Liver (tissue), 9 donors: Measurements from ENCODE around the gene TATDN2. TPM values are rescaled to one million over a fixed set of nuclear protein-coding genes. Genes with fewer than 3 reads are reported as not detected.

ENCODE experiments used
- DNase-seq: peaks from one replicate; pipeline ENCODE4 v3.0.0-alpha.2; 2017; ENCODE audit warnings: low spot score
- H3K27ac ChIP-seq, 2 donors: one replicate each; pipeline ENCODE4 v1.7.0; 2013; ENCODE audit warnings: inconsistent platforms in 2 of 2, low read length in 2 of 2, control low read depth in 1 of 2, low read depth in 1 of 2, mild to moderate bottlenecking in 1 of 2
- H3K27me3 ChIP-seq, 4 donors: one replicate each; pipeline versions ENCODE4 v1.6.1 to v1.7.0; 2013; ENCODE audit warnings: low read length in 3 of 4, inconsistent platforms in 1 of 4, mild to moderate bottlenecking in 1 of 4, moderate library complexity in 1 of 4; ENCODE audit not compliant: control insufficient read depth in 4 of 4, insufficient read depth in 4 of 4
- H3K36me3 ChIP-seq, 4 donors: one replicate each; pipeline versions ENCODE4 v1.6.1 to v1.7.0; 2013; ENCODE audit warnings: low read length in 3 of 4, mild to moderate bottlenecking in 3 of 4, low read depth in 1 of 4, moderate library complexity in 1 of 4; ENCODE audit not compliant: control insufficient read depth in 4 of 4, insufficient read depth in 3 of 4
- H3K4me1 ChIP-seq, 4 donors: one replicate each; pipeline versions ENCODE4 v1.6.1 to v1.7.0; 2013; ENCODE audit warnings: low read length in 3 of 4, mild to moderate bottlenecking in 3 of 4, moderate library complexity in 1 of 4; ENCODE audit not compliant: control insufficient read depth in 4 of 4, insufficient read depth in 4 of 4
- H3K4me3 ChIP-seq, 3 donors: one replicate each; pipeline versions ENCODE4 v1.6.1 to v1.7.0; 2013; ENCODE audit warnings: low read length in 3 of 3, control low read depth in 1 of 3, low read depth in 1 of 3, mild to moderate bottlenecking in 1 of 3
- H3K9ac ChIP-seq, 2 donors: one replicate each; pipeline ENCODE4 v1.7.0; 2013; ENCODE audit warnings: low read length in 2 of 2, mild to moderate bottlenecking in 2 of 2, moderate library complexity in 2 of 2, control low read depth in 1 of 2, low read depth in 1 of 2
- H3K9me3 ChIP-seq, 4 donors: one replicate each; pipeline versions ENCODE4 v1.6.1 to v1.7.0; 2013; ENCODE audit warnings: low read length in 3 of 4; ENCODE audit not compliant: control insufficient read depth in 4 of 4
- ATF3 ChIP-seq: IDR thresholded peaks from 2 replicates; pipeline ENCODE4 v1.6.1; 2016; ENCODE audit warnings: antibody characterized with exemption
- EGR1 ChIP-seq, 2 donors: IDR thresholded peaks; 2 replicates each; pipeline ENCODE4 v1.6.1; 2016 to 2018; ENCODE audit warnings: antibody characterized with exemption in 2 of 2, low read depth in 2 of 2
- FOXA1 ChIP-seq: IDR thresholded peaks from 2 replicates; pipeline ENCODE4 v1.6.1; 2016; ENCODE audit warnings: antibody characterized with exemption
- FOXA2 ChIP-seq: IDR thresholded peaks from 2 replicates; pipeline ENCODE4 v1.6.1; 2016; ENCODE audit warnings: antibody characterized with exemption
- GABPA ChIP-seq, 2 donors: IDR thresholded peaks in 1 of 2; conservative IDR thresholded peaks in 1 of 2; 2 replicates each; pipeline ENCODE4 v1.6.1; 2016; ENCODE audit warnings: antibody characterized with exemption in 2 of 2, mild to moderate bottlenecking in 1 of 2, moderate library complexity in 1 of 2
- HNF4A ChIP-seq, 2 donors: conservative IDR thresholded peaks; 2 replicates each; pipeline ENCODE4 v1.6.1; 2016; ENCODE audit warnings: antibody characterized with exemption in 2 of 2, mild to moderate bottlenecking in 2 of 2
- HNF4G ChIP-seq: IDR thresholded peaks from 2 replicates; pipeline ENCODE4 v1.6.1; 2016; ENCODE audit warnings: antibody characterized with exemption
- JUND ChIP-seq, 2 donors: IDR thresholded peaks; 2 replicates each; pipeline ENCODE4 v1.6.1; 2016; ENCODE audit warnings: antibody characterized with exemption in 2 of 2
- NR2F2 ChIP-seq: IDR thresholded peaks from 2 replicates; pipeline ENCODE4 v1.6.1; 2016; ENCODE audit warnings: antibody characterized with exemption
- RAD21 ChIP-seq, 2 donors: IDR thresholded peaks; 2 replicates each; pipeline ENCODE4 v1.6.1; 2016; ENCODE audit warnings: antibody characterized with exemption in 2 of 2, mild to moderate bottlenecking in 2 of 2
- RXRA ChIP-seq, 2 donors: IDR thresholded peaks; 2 replicates each; pipeline ENCODE4 v1.6.1; 2017 to 2018; ENCODE audit warnings: antibody characterized with exemption in 2 of 2, mild to moderate bottlenecking in 1 of 2
- SP1 ChIP-seq: IDR thresholded peaks from 2 replicates; pipeline ENCODE4 v1.6.1; 2018; ENCODE audit warnings: antibody characterized with exemption, mild to moderate bottlenecking
- TAF1 ChIP-seq: conservative IDR thresholded peaks from 2 replicates; pipeline ENCODE4 v1.6.1; 2016; ENCODE audit warnings: antibody characterized with exemption, mild to moderate bottlenecking
- YY1 ChIP-seq: IDR thresholded peaks from 2 replicates; pipeline ENCODE4 v1.6.1; 2016; ENCODE audit warnings: antibody characterized with exemption, mild to moderate bottlenecking
- WGBS: extraction: QIAGEN DNeasy Blood & Tissue Kit; methylation state at CpG from one replicate; pipeline ENCODE4 v1.1.7; 2013; 5-methylcytosine and 5-hydroxymethylcytosine counted together
- polyA plus RNA-seq, 2 donors: library from polyadenylated mRNA; stranded (reverse) in 1 of 2; unstranded in 1 of 2; fragments of 200-250 nt in 1 of 2; fragments of >200 nt in 1 of 2; fragmentation: Nextera tagmentation in 1 of 2; extraction: Ambion mirVana in 1 of 2; gene quantifications; one replicate each; pipeline versions ENCODE4 v1.2.1 to v1.2.3, GENCODE V29; 2013 to 2015
- total RNA-seq, 2 donors: library from RNA; depleted of rRNA; stranded (reverse); fragments of >200 nt; gene quantifications; one replicate each; pipeline ENCODE4 v1.2.3, GENCODE V29; 2014
- TF ChIP-seq, protein P1 (sequence below): fragments of 150-350 bp; IDR thresholded peaks from 2 replicates; pipeline ENCODE4 v1.5.1; 2017; ENCODE audit warnings: improper control_type of control experiment, low read depth, low read length; ENCODE audit not compliant: missing input control
- TF ChIP-seq, protein P2 (sequence below): IDR thresholded peaks from 2 replicates; pipeline ENCODE4 v1.6.1; 2016; ENCODE audit warnings: antibody characterized with exemption, mild to moderate bottlenecking
- TF ChIP-seq, protein P3 (sequence below): IDR thresholded peaks from 2 replicates; pipeline ENCODE4 v1.6.1; 2016; ENCODE audit warnings: antibody characterized with exemption
- TF ChIP-seq, protein P4 (sequence below): IDR thresholded peaks from 2 replicates; pipeline ENCODE4 v1.6.1; 2016; ENCODE audit warnings: antibody characterized with exemption
- donor health status: healthy.
- donor health status: healthy.
- donor health status: healthy.
- donor health status: healthy.
- donor health status: healthy.

TATDN2 gene
- total and polyA plus RNA-seq, 4 donors: 3.7 to 14.2 (median 9.0) TPM

- Histone ChIP-seq H3K4me1 (no peaks in the 10 kb centered on the region), H3K27ac (no peak overlapping the region), H3K4me3 (no peak overlapping the region), H3K36me3 (peaks cover 5 to 35% (median 10%) of the 10 kb centered on the region in 4 donors), H3K9me3 (no peaks in the 10 kb centered on the region), H3K9ac (no peak overlapping the region), H3K27me3 (no peaks in the 10 kb centered on the region)
- no peak for DNase-seq
- 81% methylated on average over 7 of the region's 7 CpGs for WGBS
- TF ChIP-seq NR2F2 (no peak), YY1 (no peak), JUND (IDR thresholded peaks at IDR 0.05) (no peak), HNF4G (no peak), SP1 (no peak), GABPA (IDR thresholded peaks at IDR 0.05 in 1 of 2, conservative IDR thresholded peaks at IDR 0.05 in 1 of 2) (no peak), FOXA2 (no peak), RAD21 (IDR thresholded peaks at IDR 0.05) (no peak), EGR1 (IDR thresholded peaks at IDR 0.05; ENCODE audit: low read depth in 2 of 2) (no peak)
- TF ChIP-seq, protein P1, sequence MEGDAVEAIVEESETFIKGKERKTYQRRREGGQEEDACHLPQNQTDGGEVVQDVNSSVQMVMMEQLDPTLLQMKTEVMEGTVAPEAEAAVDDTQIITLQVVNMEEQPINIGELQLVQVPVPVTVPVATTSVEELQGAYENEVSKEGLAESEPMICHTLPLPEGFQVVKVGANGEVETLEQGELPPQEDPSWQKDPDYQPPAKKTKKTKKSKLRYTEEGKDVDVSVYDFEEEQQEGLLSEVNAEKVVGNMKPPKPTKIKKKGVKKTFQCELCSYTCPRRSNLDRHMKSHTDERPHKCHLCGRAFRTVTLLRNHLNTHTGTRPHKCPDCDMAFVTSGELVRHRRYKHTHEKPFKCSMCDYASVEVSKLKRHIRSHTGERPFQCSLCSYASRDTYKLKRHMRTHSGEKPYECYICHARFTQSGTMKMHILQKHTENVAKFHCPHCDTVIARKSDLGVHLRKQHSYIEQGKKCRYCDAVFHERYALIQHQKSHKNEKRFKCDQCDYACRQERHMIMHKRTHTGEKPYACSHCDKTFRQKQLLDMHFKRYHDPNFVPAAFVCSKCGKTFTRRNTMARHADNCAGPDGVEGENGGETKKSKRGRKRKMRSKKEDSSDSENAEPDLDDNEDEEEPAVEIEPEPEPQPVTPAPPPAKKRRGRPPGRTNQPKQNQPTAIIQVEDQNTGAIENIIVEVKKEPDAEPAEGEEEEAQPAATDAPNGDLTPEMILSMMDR: no peak
Observed at GRCh38 chr3:10232137-10232536, 16.1 kb upstream of the TATDN2 start.

DNA sequence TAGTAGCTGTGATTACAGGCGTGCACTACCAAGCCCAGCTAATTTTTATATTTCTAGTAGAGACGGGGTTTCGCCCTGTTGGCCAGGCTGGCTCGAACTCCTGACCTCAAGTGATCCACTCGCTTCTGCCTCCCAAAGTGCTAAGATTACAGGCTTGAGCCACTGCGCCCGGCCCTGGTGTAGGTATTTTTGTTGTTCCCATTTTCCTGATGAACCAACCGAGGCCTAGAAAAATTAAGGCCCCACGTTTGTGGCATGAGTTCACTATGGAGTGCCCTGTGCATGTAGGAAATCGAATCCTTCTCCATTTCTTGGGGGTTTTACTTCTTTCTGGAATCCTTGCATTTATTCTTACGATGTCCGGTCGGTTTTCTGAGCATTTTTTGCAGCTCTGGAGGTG lies 14.3 kb upstream of the TATDN2 start:
- H3K27me3 ChIP-seq: no peaks in the 10 kb centered on the region
- no peak overlapping the region for H3K9ac ChIP-seq
- no peak for TF ChIP-seq TAF1
- TF ChIP-seq, protein P1: no peak
- TF ChIP-seq SP1: no peak
- no peak for TF ChIP-seq YY1
- TF ChIP-seq FOXA2: no peak
- TF ChIP-seq, protein P2, sequence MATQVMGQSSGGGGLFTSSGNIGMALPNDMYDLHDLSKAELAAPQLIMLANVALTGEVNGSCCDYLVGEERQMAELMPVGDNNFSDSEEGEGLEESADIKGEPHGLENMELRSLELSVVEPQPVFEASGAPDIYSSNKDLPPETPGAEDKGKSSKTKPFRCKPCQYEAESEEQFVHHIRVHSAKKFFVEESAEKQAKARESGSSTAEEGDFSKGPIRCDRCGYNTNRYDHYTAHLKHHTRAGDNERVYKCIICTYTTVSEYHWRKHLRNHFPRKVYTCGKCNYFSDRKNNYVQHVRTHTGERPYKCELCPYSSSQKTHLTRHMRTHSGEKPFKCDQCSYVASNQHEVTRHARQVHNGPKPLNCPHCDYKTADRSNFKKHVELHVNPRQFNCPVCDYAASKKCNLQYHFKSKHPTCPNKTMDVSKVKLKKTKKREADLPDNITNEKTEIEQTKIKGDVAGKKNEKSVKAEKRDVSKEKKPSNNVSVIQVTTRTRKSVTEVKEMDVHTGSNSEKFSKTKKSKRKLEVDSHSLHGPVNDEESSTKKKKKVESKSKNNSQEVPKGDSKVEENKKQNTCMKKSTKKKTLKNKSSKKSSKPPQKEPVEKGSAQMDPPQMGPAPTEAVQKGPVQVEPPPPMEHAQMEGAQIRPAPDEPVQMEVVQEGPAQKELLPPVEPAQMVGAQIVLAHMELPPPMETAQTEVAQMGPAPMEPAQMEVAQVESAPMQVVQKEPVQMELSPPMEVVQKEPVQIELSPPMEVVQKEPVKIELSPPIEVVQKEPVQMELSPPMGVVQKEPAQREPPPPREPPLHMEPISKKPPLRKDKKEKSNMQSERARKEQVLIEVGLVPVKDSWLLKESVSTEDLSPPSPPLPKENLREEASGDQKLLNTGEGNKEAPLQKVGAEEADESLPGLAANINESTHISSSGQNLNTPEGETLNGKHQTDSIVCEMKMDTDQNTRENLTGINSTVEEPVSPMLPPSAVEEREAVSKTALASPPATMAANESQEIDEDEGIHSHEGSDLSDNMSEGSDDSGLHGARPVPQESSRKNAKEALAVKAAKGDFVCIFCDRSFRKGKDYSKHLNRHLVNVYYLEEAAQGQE: no peak
- TF ChIP-seq, protein P3, sequence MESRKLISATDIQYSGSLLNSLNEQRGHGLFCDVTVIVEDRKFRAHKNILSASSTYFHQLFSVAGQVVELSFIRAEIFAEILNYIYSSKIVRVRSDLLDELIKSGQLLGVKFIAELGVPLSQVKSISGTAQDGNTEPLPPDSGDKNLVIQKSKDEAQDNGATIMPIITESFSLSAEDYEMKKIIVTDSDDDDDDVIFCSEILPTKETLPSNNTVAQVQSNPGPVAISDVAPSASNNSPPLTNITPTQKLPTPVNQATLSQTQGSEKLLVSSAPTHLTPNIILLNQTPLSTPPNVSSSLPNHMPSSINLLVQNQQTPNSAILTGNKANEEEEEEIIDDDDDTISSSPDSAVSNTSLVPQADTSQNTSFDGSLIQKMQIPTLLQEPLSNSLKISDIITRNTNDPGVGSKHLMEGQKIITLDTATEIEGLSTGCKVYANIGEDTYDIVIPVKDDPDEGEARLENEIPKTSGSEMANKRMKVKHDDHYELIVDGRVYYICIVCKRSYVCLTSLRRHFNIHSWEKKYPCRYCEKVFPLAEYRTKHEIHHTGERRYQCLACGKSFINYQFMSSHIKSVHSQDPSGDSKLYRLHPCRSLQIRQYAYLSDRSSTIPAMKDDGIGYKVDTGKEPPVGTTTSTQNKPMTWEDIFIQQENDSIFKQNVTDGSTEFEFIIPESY: no peak
- no peak for TF ChIP-seq GABPA (IDR thresholded peaks at IDR 0.05 in 1 of 2, conservative IDR thresholded peaks at IDR 0.05 in 1 of 2)
- no peak for TF ChIP-seq ATF3
- TF ChIP-seq JUND (IDR thresholded peaks at IDR 0.05): no peak
- no peak for TF ChIP-seq EGR1 (IDR thresholded peaks at IDR 0.05; ENCODE audit: low read depth in 2 of 2)
- no peak for TF ChIP-seq HNF4G
- no peak for TF ChIP-seq RXRA (IDR thresholded peaks at IDR 0.05)
- no peak for TF ChIP-seq RAD21 (IDR thresholded peaks at IDR 0.05)
- TF ChIP-seq NR2F2: no peak
- TF ChIP-seq HNF4A (conservative IDR thresholded peaks at IDR 0.05): no peak
- TF ChIP-seq FOXA1: no peak
- TF ChIP-seq, protein P4, sequence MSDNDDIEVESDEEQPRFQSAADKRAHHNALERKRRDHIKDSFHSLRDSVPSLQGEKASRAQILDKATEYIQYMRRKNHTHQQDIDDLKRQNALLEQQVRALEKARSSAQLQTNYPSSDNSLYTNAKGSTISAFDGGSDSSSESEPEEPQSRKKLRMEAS: no peak
- H3K27ac ChIP-seq: no peak overlapping the region
- H3K9me3 ChIP-seq: no peaks in the 10 kb centered on the region
- H3K36me3 ChIP-seq: peaks cover 5 to 39% (median 13%) of the 10 kb centered on the region in 4 donors
- 97% methylated on average over 13 of the region's 13 CpGs for WGBS
- no peak overlapping the region for H3K4me3 ChIP-seq
- no peak for DNase-seq
- no peaks in the 10 kb centered on the region for H3K4me1 ChIP-seq
